ENCODE results near the gene MYO7A. TPM values are rescaled to one million over a fixed set of nuclear protein-coding genes. Genes with fewer than 3 reads are reported as not detected.

Gene MYO7A
- polyA plus RNA-seq, 1 donor (not counting 4 experiments of a cell fraction or from before 2014, with no cell fraction given): 0.75 TPM

DNA sequence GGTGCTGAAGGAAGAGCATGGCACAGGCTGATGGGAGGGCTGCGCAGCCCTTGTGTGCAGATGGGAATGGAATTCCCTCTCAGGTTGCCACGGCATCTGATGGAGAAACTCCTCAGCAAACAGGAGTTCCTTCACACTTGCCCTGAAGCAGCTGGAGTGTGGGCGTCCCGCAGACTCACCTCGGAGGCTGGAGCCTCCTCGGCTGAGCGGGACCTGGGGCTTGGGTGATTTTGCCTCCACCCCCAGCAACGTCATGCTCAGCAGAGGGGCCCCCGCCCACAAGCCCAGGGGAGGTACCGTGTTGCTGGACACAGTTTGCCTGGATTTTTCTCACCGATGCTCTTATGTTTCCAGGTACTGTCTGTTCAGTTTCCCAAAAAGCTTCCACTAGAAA lies 63.4 kb downstream of the MYO7A start:
- Histone ChIP-seq H4K20me1 (ENCODE audit: control insufficient read depth, extremely low read depth, insufficient read depth, low read length) (no peaks in the 10 kb centered on the region), H3K27me3 (ENCODE audit: control insufficient read depth, extremely low read depth, insufficient read depth, low read length) (no peaks in the 10 kb centered on the region), H3K9ac (ENCODE audit: control insufficient read depth, extremely low read depth, insufficient read depth, low read length) (peak overlapping the region; percentile 81), H3K4me1 (ENCODE audit: control insufficient read depth, extremely low read depth, insufficient read depth, low read length) (peaks cover 13% of the 10 kb centered on the region), H3K27ac (ENCODE audit: control insufficient read depth, insufficient read depth, low read length) (peak overlapping the region; percentile 58), H3K36me3 (ENCODE audit: control insufficient read depth in 2 of 2, extremely low read depth in 1 of 2, insufficient read depth in 2 of 2, low read length in 2 of 2) (no peaks in the 10 kb centered on the region), H3K4me3 (ENCODE audit: control insufficient read depth in 2 of 3, extremely low read depth in 1 of 3, insufficient read depth in 2 of 3, low read depth in 1 of 3, low read length in 3 of 3) (peak overlapping the region; percentile 39 to 71 (median 62)), H3K79me2 (ENCODE audit: control insufficient read depth, insufficient read depth, low read length) (no peaks in the 10 kb centered on the region), H3K9me1 (ENCODE audit: control insufficient read depth, extremely low read depth, insufficient read depth, low read length) (no peaks in the 10 kb centered on the region), H2AFZ (ENCODE audit: control insufficient read depth, low read length) (peak overlapping the region; percentile 99), H3K4me2 (ENCODE audit: control insufficient read depth, extremely low read depth, insufficient read depth, low read depth, low read length) (peak overlapping the region; percentile 95), H3K9me3 (ENCODE audit: control insufficient read depth, low read depth, low read length) (peaks cover 2% of the 10 kb centered on the region)
- FAIRE-seq: no peak
- dilution Hi-C loops (cut with MboI; ENCODE audit: extremely low pct_ligation_motif_present, low sequenced_read_pairs): no loop called here
- TF ChIP-seq EZH2 (IDR thresholded peaks at IDR 0.05; ENCODE audit: low read length): no peak
- TF ChIP-seq, protein P1, sequence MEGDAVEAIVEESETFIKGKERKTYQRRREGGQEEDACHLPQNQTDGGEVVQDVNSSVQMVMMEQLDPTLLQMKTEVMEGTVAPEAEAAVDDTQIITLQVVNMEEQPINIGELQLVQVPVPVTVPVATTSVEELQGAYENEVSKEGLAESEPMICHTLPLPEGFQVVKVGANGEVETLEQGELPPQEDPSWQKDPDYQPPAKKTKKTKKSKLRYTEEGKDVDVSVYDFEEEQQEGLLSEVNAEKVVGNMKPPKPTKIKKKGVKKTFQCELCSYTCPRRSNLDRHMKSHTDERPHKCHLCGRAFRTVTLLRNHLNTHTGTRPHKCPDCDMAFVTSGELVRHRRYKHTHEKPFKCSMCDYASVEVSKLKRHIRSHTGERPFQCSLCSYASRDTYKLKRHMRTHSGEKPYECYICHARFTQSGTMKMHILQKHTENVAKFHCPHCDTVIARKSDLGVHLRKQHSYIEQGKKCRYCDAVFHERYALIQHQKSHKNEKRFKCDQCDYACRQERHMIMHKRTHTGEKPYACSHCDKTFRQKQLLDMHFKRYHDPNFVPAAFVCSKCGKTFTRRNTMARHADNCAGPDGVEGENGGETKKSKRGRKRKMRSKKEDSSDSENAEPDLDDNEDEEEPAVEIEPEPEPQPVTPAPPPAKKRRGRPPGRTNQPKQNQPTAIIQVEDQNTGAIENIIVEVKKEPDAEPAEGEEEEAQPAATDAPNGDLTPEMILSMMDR (optimal IDR thresholded peaks at IDR 0.05 in 1 of 3, IDR thresholded peaks at IDR 0.05 in 1 of 3, conservative IDR thresholded peaks at IDR 0.05 in 1 of 3; ENCODE audit: extremely low read depth in 1 of 3, insufficient read depth in 2 of 3, low read length in 3 of 3): no peak
- DNase-seq (ENCODE audit: low read depth, low spot score): no peak

DNA sequence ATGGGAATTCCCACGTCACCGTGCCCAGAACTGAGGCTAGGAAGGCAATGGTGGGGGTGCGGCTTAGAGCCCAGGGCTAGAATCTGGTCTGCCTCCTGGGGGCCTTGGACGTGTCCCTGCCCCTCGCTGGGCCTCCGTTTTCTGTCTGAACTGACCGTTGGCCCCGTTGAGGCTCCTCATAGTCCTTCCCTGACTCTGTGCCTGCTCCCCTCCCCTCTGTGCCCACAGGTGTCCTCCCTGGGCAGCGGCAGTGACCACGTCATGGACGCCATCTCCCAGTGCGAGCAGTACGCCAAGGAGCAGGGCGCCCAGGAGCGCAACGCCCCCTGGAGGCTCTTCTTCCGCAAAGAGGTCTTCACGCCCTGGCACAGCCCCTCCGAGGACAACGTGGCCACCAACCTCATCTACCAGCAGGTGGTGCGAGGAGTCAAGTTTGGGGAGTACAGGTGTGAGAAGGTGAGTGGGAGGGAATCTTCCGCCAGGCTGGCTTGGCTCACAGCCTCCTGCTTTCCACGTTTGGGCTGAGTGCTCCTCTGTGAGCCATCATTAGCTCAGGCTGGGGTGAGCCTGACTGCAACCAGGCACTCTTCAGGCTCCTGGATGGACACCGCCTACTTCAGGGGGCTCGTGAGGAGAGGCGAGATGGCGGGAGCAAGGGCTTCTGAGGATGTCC lies 63.9 kb downstream of the MYO7A start:
- TF ChIP-seq EZH2 (IDR thresholded peaks at IDR 0.05; ENCODE audit: low read length): no peak
- TF ChIP-seq, protein P1 (optimal IDR thresholded peaks at IDR 0.05 in 1 of 3, IDR thresholded peaks at IDR 0.05 in 1 of 3, conservative IDR thresholded peaks at IDR 0.05 in 1 of 3; ENCODE audit: extremely low read depth in 1 of 3, insufficient read depth in 2 of 3, low read length in 3 of 3): peak; percentile 97 to 100 (median 100)
- H3K9ac ChIP-seq (ENCODE audit: control insufficient read depth, extremely low read depth, insufficient read depth, low read length): peak overlapping the region; percentile 81
- H3K9me1 ChIP-seq (ENCODE audit: control insufficient read depth, extremely low read depth, insufficient read depth, low read length): no peaks in the 10 kb centered on the region
- peaks cover 13% of the 10 kb centered on the region for H3K4me1 ChIP-seq (ENCODE audit: control insufficient read depth, extremely low read depth, insufficient read depth, low read length)
- H3K4me3 ChIP-seq (ENCODE audit: control insufficient read depth in 2 of 3, extremely low read depth in 1 of 3, insufficient read depth in 2 of 3, low read depth in 1 of 3, low read length in 3 of 3): peak overlapping the region; percentile 39 to 71 (median 62)
- DNase-seq (ENCODE audit: low read depth, low spot score) (peak; percentile 86), FAIRE-seq (peak; percentile 97)
- no peaks in the 10 kb centered on the region for H4K20me1 ChIP-seq (ENCODE audit: control insufficient read depth, extremely low read depth, insufficient read depth, low read length)
- H3K9me3 ChIP-seq (ENCODE audit: control insufficient read depth, low read depth, low read length): peaks cover 2% of the 10 kb centered on the region
- H3K4me2 ChIP-seq (ENCODE audit: control insufficient read depth, extremely low read depth, insufficient read depth, low read depth, low read length): peak overlapping the region; percentile 95
- dilution Hi-C loops (cut with MboI; ENCODE audit: extremely low pct_ligation_motif_present, low sequenced_read_pairs): no loop called here
- H3K27ac ChIP-seq (ENCODE audit: control insufficient read depth, insufficient read depth, low read length): peak overlapping the region; percentile 58
- H3K36me3 ChIP-seq (ENCODE audit: control insufficient read depth in 2 of 2, extremely low read depth in 1 of 2, insufficient read depth in 2 of 2, low read length in 2 of 2): no peaks in the 10 kb centered on the region
- no peaks in the 10 kb centered on the region for H3K79me2 ChIP-seq (ENCODE audit: control insufficient read depth, insufficient read depth, low read length)
- H2AFZ ChIP-seq (ENCODE audit: control insufficient read depth, low read length): peak overlapping the region; percentile 99
- no peaks in the 10 kb centered on the region for H3K27me3 ChIP-seq (ENCODE audit: control insufficient read depth, extremely low read depth, insufficient read depth, low read length)

Data from keratinocyte (primary cell).